Endodermal cell (in vitro differentiated cells): ENCODE data around the gene PDE4C. TPM values are rescaled to one million over a fixed set of nuclear protein-coding genes. Genes with fewer than 3 reads are reported as not detected.

ENCODE experiments used
- DNase-seq: peaks from one replicate; pipeline ENCODE4 v3.0.0-alpha.2; 2017
- H3K27ac ChIP-seq: 2 replicates; pipeline ENCODE4 v1.5.1; 2013; ENCODE audit warnings: mild to moderate bottlenecking, low read depth, low read length, moderate library complexity
- H3K27me3 ChIP-seq: 2 replicates; pipeline ENCODE4 v1.6.1; 2013; ENCODE audit warnings: mild to moderate bottlenecking, low read length, moderate library complexity; ENCODE audit not compliant: insufficient read depth, control insufficient read depth, poor library complexity, severe bottlenecking
- H3K36me3 ChIP-seq: 2 replicates; pipeline ENCODE4 v1.7.0; 2013; ENCODE audit warnings: mild to moderate bottlenecking, low read length, moderate library complexity; ENCODE audit not compliant: control insufficient read depth, insufficient read depth
- H3K4me1 ChIP-seq: one replicate; pipeline ENCODE4 v1.7.0; 2013; ENCODE audit warnings: low read length; ENCODE audit not compliant: control insufficient read depth, insufficient read depth
- H3K4me3 ChIP-seq: 2 replicates; pipeline ENCODE4 v1.5.1; 2013; ENCODE audit warnings: mild to moderate bottlenecking, low read length, moderate library complexity
- H3K9ac ChIP-seq: 2 replicates; pipeline ENCODE4 v1.6.1; 2013; ENCODE audit warnings: mild to moderate bottlenecking, low read length, moderate library complexity; ENCODE audit not compliant: poor library complexity, severe bottlenecking; ENCODE audit errors: extremely low read depth
- H3K9me3 ChIP-seq: 2 replicates; pipeline ENCODE4 v1.6.1; 2013; ENCODE audit warnings: mild to moderate bottlenecking, low read length, moderate library complexity; ENCODE audit not compliant: control insufficient read depth
- H3K27ac Mint-ChIP-seq: 2 replicates; pipeline ENCODE4 v1.8.0; 2020; ENCODE audit warnings: mixed read lengths
- H3K27me3 Mint-ChIP-seq: 2 replicates; pipeline ENCODE4 v1.8.0; 2021; ENCODE audit warnings: mild to moderate bottlenecking, mixed read lengths; ENCODE audit not compliant: insufficient read depth
- H3K36me3 Mint-ChIP-seq: 2 replicates; pipeline ENCODE4 v1.8.0; 2020; ENCODE audit warnings: low read depth, mixed read lengths
- H3K4me1 Mint-ChIP-seq: 2 replicates; pipeline ENCODE4 v1.8.0; 2020; ENCODE audit warnings: mixed read lengths
- H3K4me3 Mint-ChIP-seq: 2 replicates; pipeline ENCODE4 v1.8.0; 2020; ENCODE audit warnings: mild to moderate bottlenecking, moderate library complexity, mixed read lengths
- H3K9me3 Mint-ChIP-seq: 2 replicates; pipeline ENCODE4 v1.8.0; 2020; ENCODE audit warnings: mild to moderate bottlenecking, mixed read lengths
- CTCF ChIP-seq: fragments of 200-600 bp; sonication (generic); conservative IDR thresholded peaks from 2 replicates; pipeline ENCODE4 v1.5.0; 2021; ENCODE audit warnings: antibody characterized with exemption, mild to moderate bottlenecking
- WGBS, 2 experiments: methylation state at CpG; one replicate each; pipeline versions ENCODE4 v1.1.5 to v1.1.7; 2013; ENCODE audit warnings: missing lambda C conversion rate in 2 of 2, mixed read lengths in 1 of 2; ENCODE audit not compliant: insufficient coverage in 1 of 2, insufficient read length in 1 of 2; 5-methylcytosine and 5-hydroxymethylcytosine counted together
- total RNA-seq, 2 donors: library from RNA; stranded (reverse); fragmentation: NEBNext Ultra II Directional in 1 of 2; extraction: Animal tissue kit (Norgen Biotek cat#: 25700) in 1 of 2; gene quantifications; 2 replicates in 1 of 2; 3 replicates in 1 of 2; pipeline ENCODE4 v1.2.1, GENCODE V29; 2021

The PDE4C gene
- total RNA-seq, 2 donors from 2014 or later = 1.1 to 2.4 TPM

GRCh38 chr19:18265582-18265981, 39.3 kb upstream of the PDE4C start:
- H3K9me3 Mint-ChIP-seq = no peaks in the 10 kb centered on the region
- no peaks in the 10 kb centered on the region for H3K27me3 ChIP-seq
- H3K4me1 Mint-ChIP-seq = no peaks in the 10 kb centered on the region
- no peak for TF ChIP-seq CTCF
- H3K9ac ChIP-seq = no peak overlapping the region
- no peak overlapping the region for H3K27ac ChIP-seq
- no peaks in the 10 kb centered on the region for H3K36me3 ChIP-seq
- H3K27ac Mint-ChIP-seq = no peak overlapping the region
- DNase-seq = no peak
- no peak overlapping the region for H3K4me3 Mint-ChIP-seq
- peaks cover 18% of the 10 kb centered on the region for H3K36me3 Mint-ChIP-seq
- H3K27me3 Mint-ChIP-seq = peaks cover 8% of the 10 kb centered on the region
- H3K4me3 ChIP-seq = no peak overlapping the region
- WGBS, 2 experiments = 94 to 100% methylated on average over 5 to 7 of the region's 7 CpGs
- H3K9me3 ChIP-seq = no peaks in the 10 kb centered on the region
- no peaks in the 10 kb centered on the region for H3K4me1 ChIP-seq

- no peaks in the 10 kb centered on the region for H3K9me3 Mint-ChIP-seq
- Histone ChIP-seq H3K4me3 (no peak overlapping the region), H3K9ac (no peak overlapping the region), H3K4me1 (no peaks in the 10 kb centered on the region), H3K9me3 (no peaks in the 10 kb centered on the region), H3K27me3 (no peaks in the 10 kb centered on the region), H3K36me3 (no peaks in the 10 kb centered on the region), H3K27ac (no peak overlapping the region)
- DNase-seq = no peak
- H3K27ac Mint-ChIP-seq = no peak overlapping the region
- no peak overlapping the region for H3K4me3 Mint-ChIP-seq
- TF ChIP-seq CTCF = no peak
- H3K4me1 Mint-ChIP-seq = no peaks in the 10 kb centered on the region
- H3K36me3 Mint-ChIP-seq = peaks cover 18% of the 10 kb centered on the region
- peaks cover 12% of the 10 kb centered on the region for H3K27me3 Mint-ChIP-seq
- 93 to 96% methylated on average over 14 to 23 of the region's 23 CpGs for WGBS, 2 experiments
Measured at GRCh38 chr19:18264971-18265540, 38.8 kb upstream of the PDE4C start.

- H3K27ac ChIP-seq = no peak overlapping the region
- H3K36me3 Mint-ChIP-seq = peaks cover 18% of the 10 kb centered on the region
- H3K27me3 ChIP-seq = no peaks in the 10 kb centered on the region
- H3K36me3 ChIP-seq = no peaks in the 10 kb centered on the region
- no peak overlapping the region for H3K9ac ChIP-seq
- no peak for TF ChIP-seq CTCF
- H3K9me3 Mint-ChIP-seq = no peaks in the 10 kb centered on the region
- 92 to 98% methylated on average over 13 to 23 of the region's 23 CpGs for WGBS, 2 experiments
- no peak overlapping the region for H3K4me3 ChIP-seq
- H3K9me3 ChIP-seq = no peaks in the 10 kb centered on the region
- H3K27me3 Mint-ChIP-seq = peaks cover 17% of the 10 kb centered on the region
- no peaks in the 10 kb centered on the region for H3K4me1 ChIP-seq
- no peak for DNase-seq
- H3K4me3 Mint-ChIP-seq = no peak overlapping the region
- no peaks in the 10 kb centered on the region for H3K4me1 Mint-ChIP-seq
- no peak overlapping the region for H3K27ac Mint-ChIP-seq
Measured at GRCh38 chr19:18264137-18264854, 38.1 kb upstream of the PDE4C start.
